ENCODE measurements around the gene MAPKAPK2. TPM values are rescaled to one million over a fixed set of nuclear protein-coding genes. Genes with fewer than 3 reads are reported as not detected.
"Not testable (repeated sequence)": the region's sequence is repeated elsewhere in the genome, so short reads cannot be mapped to it uniquely, and the experiment has no call there.

The MAPKAPK2 gene
- total and polyA plus RNA-seq, 2 experiments from 2014 or later, result 7.5 to 63.3 TPM

DNA sequence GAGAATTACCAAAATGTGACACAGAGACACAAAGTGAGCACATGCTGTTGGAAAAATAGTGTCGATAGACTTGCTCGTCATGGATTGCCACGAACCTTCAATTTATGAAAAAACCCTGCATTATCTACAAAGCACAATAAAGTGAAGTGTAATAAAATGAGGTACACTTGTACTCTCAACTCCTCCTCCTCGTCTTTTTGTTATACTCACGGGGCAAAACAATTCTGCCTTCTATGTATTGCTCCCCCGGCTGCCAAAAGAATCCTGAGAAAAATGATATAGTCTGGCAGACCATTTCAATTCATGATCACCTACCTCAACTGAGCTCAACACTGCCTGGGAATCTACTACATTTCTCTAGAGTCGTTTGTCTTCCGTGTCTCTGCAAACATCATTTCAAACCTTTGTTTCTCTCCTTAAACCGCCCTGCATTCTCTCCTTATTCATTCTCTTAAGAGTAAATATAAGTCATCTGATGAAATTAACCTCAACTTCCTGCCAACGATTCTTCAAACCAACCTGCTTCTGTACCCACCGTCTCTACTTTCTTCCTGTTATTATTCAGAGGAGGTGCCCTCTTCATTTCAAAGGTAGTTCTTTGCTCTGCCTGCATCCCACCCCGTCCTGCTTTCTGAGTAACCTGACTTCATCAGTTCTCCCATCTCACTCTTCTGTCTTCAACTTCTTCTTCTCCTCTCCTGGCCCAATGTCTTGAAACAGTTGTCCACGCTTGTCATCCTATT, 73.0 kb downstream of the MAPKAPK2 start:
- H3K27me3 ChIP-seq (replicated peaks; ENCODE audit: insufficient read depth), result no peaks in the 10 kb centered on the region
- WGBS, 2 experiments (ENCODE audit: low coverage in 1 of 2, low lambda C conversion rate in 2 of 2, missing lambda C conversion rate in 2 of 2), result 73 to 78% methylated on average over 13 of the region's 13 CpGs
- no peak overlapping the region for H3K27ac ChIP-seq
- no peaks in the 10 kb centered on the region for H3K9me2 ChIP-seq (ENCODE audit: insufficient read depth)
- TF ChIP-seq EZH2phosphoT487 (IDR thresholded peaks at IDR 0.05; ENCODE audit: insufficient read depth, low read depth) (no peak), EZH2 (IDR thresholded peaks at IDR 0.05; ENCODE audit: insufficient read depth, poor library complexity, severe bottlenecking) (no peak)
- H3K9ac ChIP-seq, result no peak overlapping the region
- H3K4me3 ChIP-seq, result no peak overlapping the region
- peaks cover 19% of the 10 kb centered on the region for H3F3A ChIP-seq (ENCODE audit: insufficient read depth)
- no peaks in the 10 kb centered on the region for H3K79me2 ChIP-seq (ENCODE audit: insufficient read depth)
- no peaks in the 10 kb centered on the region for H4K20me1 ChIP-seq (ENCODE audit: insufficient read depth)
- no peak for DNase-seq
- H3K9me3 ChIP-seq (ENCODE audit: low read depth), result no peaks in the 10 kb centered on the region
- no peak overlapping the region for H2AFZ ChIP-seq
- H3K36me3 ChIP-seq (ENCODE audit: low read depth), result no peaks in the 10 kb centered on the region
- in situ Hi-C loops (cut with MboI), result no loop called here
- H3K4me1 ChIP-seq (ENCODE audit: insufficient read depth), result peaks cover 21% of the 10 kb centered on the region
- no peak overlapping the region for H3K4me2 ChIP-seq (ENCODE audit: unreplicated experiment)

GRCh38 chr1:206760590-206760989, 75.9 kb downstream of the MAPKAPK2 start:
- Histone ChIP-seq H3K9ac (no peak overlapping the region), H2AFZ (no peak overlapping the region), H3K79me2 (ENCODE audit: insufficient read depth) (no peaks in the 10 kb centered on the region), H3F3A (ENCODE audit: insufficient read depth) (no peaks in the 10 kb centered on the region), H3K27ac (no peak overlapping the region), H3K9me2 (ENCODE audit: insufficient read depth) (no peaks in the 10 kb centered on the region), H3K27me3 (replicated peaks; ENCODE audit: insufficient read depth) (no peaks in the 10 kb centered on the region), H3K4me3 (no peak overlapping the region), H3K36me3 (ENCODE audit: low read depth) (no peaks in the 10 kb centered on the region), H3K4me2 (ENCODE audit: unreplicated experiment) (no peak overlapping the region), H3K4me1 (ENCODE audit: insufficient read depth) (no peaks in the 10 kb centered on the region), H4K20me1 (ENCODE audit: insufficient read depth) (no peaks in the 10 kb centered on the region), H3K9me3 (ENCODE audit: low read depth) (no peaks in the 10 kb centered on the region)
- in situ Hi-C loops (cut with MboI), result no loop called here
- TF ChIP-seq EZH2 (IDR thresholded peaks at IDR 0.05; ENCODE audit: insufficient read depth, poor library complexity, severe bottlenecking), result no peak
- no peak for TF ChIP-seq EZH2phosphoT487 (IDR thresholded peaks at IDR 0.05; ENCODE audit: insufficient read depth, low read depth)
- 78 to 89% methylated on average over 1 of the region's 1 CpG for WGBS, 2 experiments (ENCODE audit: low coverage in 1 of 2, low lambda C conversion rate in 2 of 2, missing lambda C conversion rate in 2 of 2)
- DNase-seq, result no peak

DNA sequence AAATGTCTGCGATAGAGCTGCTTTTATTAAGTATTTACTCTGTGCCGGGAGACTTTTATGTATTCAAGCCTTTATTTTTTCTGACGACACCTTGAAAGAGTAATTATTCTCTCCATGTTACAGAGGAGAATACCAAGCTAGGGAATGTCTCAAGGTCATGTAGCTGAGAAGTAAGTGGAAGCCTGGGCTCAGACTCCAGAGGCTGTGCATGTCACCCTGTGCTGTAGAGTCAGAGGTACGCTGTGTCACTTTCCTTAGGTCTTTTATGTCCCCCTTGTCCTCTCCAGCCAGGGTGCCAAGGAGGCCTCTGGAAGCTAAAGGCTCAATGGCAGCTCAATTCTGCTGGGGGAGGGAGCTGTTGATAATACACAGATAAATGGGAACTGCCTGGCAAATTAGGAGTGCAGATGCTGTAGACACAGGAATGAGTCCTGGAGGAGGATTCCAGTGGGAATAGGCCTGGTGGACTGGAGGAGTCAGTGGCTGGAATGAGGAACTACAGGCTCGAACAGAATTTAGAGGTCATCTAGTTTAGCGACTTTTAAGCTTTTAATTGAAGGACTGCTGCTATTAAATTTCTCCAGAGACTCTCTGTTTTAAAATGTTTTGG, 76.6 kb downstream of the MAPKAPK2 start:
- no peak overlapping the region for H3K4me2 ChIP-seq (ENCODE audit: unreplicated experiment)
- H2AFZ ChIP-seq, result no peak overlapping the region
- no peak overlapping the region for H3K27ac ChIP-seq
- WGBS, 2 experiments (ENCODE audit: low coverage in 1 of 2, low lambda C conversion rate in 2 of 2, missing lambda C conversion rate in 2 of 2), result 75 to 83% methylated on average over 6 of the region's 6 CpGs
- no peak for TF ChIP-seq EZH2phosphoT487 (IDR thresholded peaks at IDR 0.05; ENCODE audit: insufficient read depth, low read depth)
- TF ChIP-seq EZH2 (IDR thresholded peaks at IDR 0.05; ENCODE audit: insufficient read depth, poor library complexity, severe bottlenecking), result no peak
- no peaks in the 10 kb centered on the region for H3K9me2 ChIP-seq (ENCODE audit: insufficient read depth)
- no peaks in the 10 kb centered on the region for H3F3A ChIP-seq (ENCODE audit: insufficient read depth)
- H3K36me3 ChIP-seq (ENCODE audit: low read depth), result no peaks in the 10 kb centered on the region
- peak; percentile 21 for DNase-seq
- in situ Hi-C loops (cut with MboI), result no loop called here
- H3K27me3 ChIP-seq (replicated peaks; ENCODE audit: insufficient read depth), result no peaks in the 10 kb centered on the region
- H4K20me1 ChIP-seq (ENCODE audit: insufficient read depth), result no peaks in the 10 kb centered on the region
- H3K4me3 ChIP-seq, result no peak overlapping the region
- no peak overlapping the region for H3K9ac ChIP-seq
- H3K9me3 ChIP-seq (ENCODE audit: low read depth), result no peaks in the 10 kb centered on the region
- no peaks in the 10 kb centered on the region for H3K79me2 ChIP-seq (ENCODE audit: insufficient read depth)
- 0 out of 2 replicates have a peak, but pooled peaks cover 3% of the 10 kb centered on the region for H3K4me1 ChIP-seq (ENCODE audit: insufficient read depth)

DNA sequence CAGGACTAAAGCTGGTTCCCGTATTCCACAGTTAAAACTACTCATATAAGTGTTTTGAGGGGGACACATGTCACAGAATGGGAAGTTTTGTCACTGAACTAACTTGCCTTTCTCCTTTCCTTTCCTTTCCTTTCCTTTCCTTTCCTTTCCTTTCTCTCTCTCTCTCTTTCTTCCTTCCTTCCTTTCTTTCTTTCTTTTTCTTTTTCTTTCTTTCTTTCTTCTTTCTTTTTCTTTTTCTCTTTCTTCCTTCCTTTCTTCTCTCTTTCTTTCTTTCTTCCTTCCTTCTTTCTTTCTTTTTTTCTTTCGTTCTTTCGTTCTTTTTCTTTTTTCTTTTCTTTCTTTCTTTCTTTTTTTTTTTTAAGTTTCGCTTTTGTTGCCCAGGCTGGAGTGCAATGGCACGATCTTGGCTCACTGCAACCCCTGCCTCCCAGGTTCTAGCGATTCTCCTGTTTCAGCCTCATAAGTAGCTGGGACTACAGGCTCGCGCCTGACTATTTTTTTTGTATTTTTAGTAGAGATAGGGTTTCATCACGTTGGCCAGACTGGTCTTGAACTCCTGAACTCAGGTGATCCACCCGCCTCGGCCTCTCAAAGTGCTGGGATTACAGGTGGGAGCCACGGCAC, 78.1 kb downstream of the MAPKAPK2 start:
- H3K4me3 ChIP-seq; in situ Hi-C loops (cut with MboI); H3K4me2 ChIP-seq (ENCODE audit: unreplicated experiment); H3K79me2 ChIP-seq (ENCODE audit: insufficient read depth); H3K9ac ChIP-seq; H3K4me1 ChIP-seq (ENCODE audit: insufficient read depth); DNase-seq; H2AFZ ChIP-seq; H3F3A ChIP-seq (ENCODE audit: insufficient read depth); H3K27me3 ChIP-seq (replicated peaks; ENCODE audit: insufficient read depth); H4K20me1 ChIP-seq (ENCODE audit: insufficient read depth); H3K9me2 ChIP-seq (ENCODE audit: insufficient read depth); H3K9me3 ChIP-seq (ENCODE audit: low read depth); H3K36me3 ChIP-seq (ENCODE audit: low read depth); H3K27ac ChIP-seq: not testable (repeated sequence)
- WGBS, 2 experiments (ENCODE audit: low coverage in 1 of 2, low lambda C conversion rate in 2 of 2, missing lambda C conversion rate in 2 of 2), result 57 to 60% methylated on average over 12 of the region's 12 CpGs

GRCh38 chr1:206765771-206766170, 81.1 kb downstream of the MAPKAPK2 start:
- H3K4me3 ChIP-seq; H3F3A ChIP-seq (ENCODE audit: insufficient read depth); H3K9ac ChIP-seq; H2AFZ ChIP-seq; H3K27ac ChIP-seq; H3K27me3 ChIP-seq (replicated peaks; ENCODE audit: insufficient read depth); in situ Hi-C loops (cut with MboI); H3K9me2 ChIP-seq (ENCODE audit: insufficient read depth); DNase-seq; H3K4me2 ChIP-seq (ENCODE audit: unreplicated experiment); H3K79me2 ChIP-seq (ENCODE audit: insufficient read depth); H4K20me1 ChIP-seq (ENCODE audit: insufficient read depth); H3K9me3 ChIP-seq (ENCODE audit: low read depth); H3K36me3 ChIP-seq (ENCODE audit: low read depth): not testable (repeated sequence)
- 0 out of 2 replicates have a peak, but pooled peaks cover 13% of the 10 kb centered on the region for H3K4me1 ChIP-seq (ENCODE audit: insufficient read depth)
- WGBS, 2 experiments (ENCODE audit: low coverage in 1 of 2, low lambda C conversion rate in 2 of 2, missing lambda C conversion rate in 2 of 2), result 71 to 82% methylated on average over 1 of the region's 1 CpG

All from GM23248 (cell line).